Heart left ventricle (tissue), 16 donors: ENCODE results near the gene TTLL5. TPM values are rescaled to one million over a fixed set of nuclear protein-coding genes. Genes with fewer than 3 reads are reported as not detected.

ENCODE experiments used
- ATAC-seq, 4 donors: fragments of 200-7000 bp; cut with Tn5 transposase; one replicate each; pipeline ENCODE4 v1.9.1; 2020 to 2022; ENCODE audit warnings: moderate library complexity in 4 of 4, mild to moderate bottlenecking in 3 of 4, moderate number of reproducible peaks in 1 of 4
- DNase-seq, 5 donors: peaks; one replicate each; pipeline ENCODE4 v3.0.0-alpha.2; 2020
- H3K27ac ChIP-seq, 12 donors: fragments of 200-600 bp; sonication (generic) in 4 of 12; one replicate each; pipeline versions ENCODE4 v1.5.0 to v1.8.0; 2016 to 2022; ENCODE audit warnings: mild to moderate bottlenecking in 2 of 12
- H3K27me3 ChIP-seq, 9 donors: fragments of 200-600 bp; sonication (generic) in 2 of 9; one replicate each; pipeline versions ENCODE4 v1.5.1 to v1.8.0; 2016 to 2022; ENCODE audit warnings: mild to moderate bottlenecking in 3 of 9
- H3K36me3 ChIP-seq, 9 donors: fragments of 200-600 bp; sonication (generic) in 2 of 9; one replicate each; pipeline versions ENCODE4 v1.5.0 to v1.8.0; 2018 to 2022; ENCODE audit warnings: mild to moderate bottlenecking in 2 of 9
- H3K4me1 ChIP-seq, 12 donors: fragments of 200-600 bp; sonication (generic) in 4 of 12; one replicate each; pipeline versions ENCODE4 v1.5.0 to v1.8.0; 2016 to 2022; ENCODE audit warnings: mild to moderate bottlenecking in 3 of 12
- H3K4me3 ChIP-seq, 12 donors: fragments of 200-600 bp; sonication (generic) in 4 of 12; one replicate each; pipeline versions ENCODE4 v1.5.0 to v1.8.0; 2017 to 2022; ENCODE audit warnings: mild to moderate bottlenecking in 9 of 12, moderate library complexity in 4 of 12
- H3K9me3 ChIP-seq, 12 donors: fragments of 200-600 bp; sonication (generic) in 4 of 12; one replicate each; pipeline versions ENCODE4 v1.5.0 to v1.8.0; 2016 to 2022; ENCODE audit warnings: mild to moderate bottlenecking in 1 of 12
- CTCF ChIP-seq, 12 donors: fragments of 200-600 bp; sonication (generic) in 4 of 12; IDR thresholded peaks; one replicate each; pipeline versions ENCODE4 v1.5.0 to v1.8.0; 2018 to 2022; ENCODE audit warnings: antibody characterized with exemption in 12 of 12, mild to moderate bottlenecking in 5 of 12
- POLR2A ChIP-seq, 2 donors: fragments of 450-650 bp; IDR thresholded peaks; one replicate each; pipeline ENCODE4 v1.6.1; 2017; ENCODE audit warnings: antibody characterized with exemption in 2 of 2, mild to moderate bottlenecking in 2 of 2, moderate library complexity in 2 of 2
- WGBS, 4 donors: extraction: QIAGEN DNeasy Blood & Tissue Kit in 2 of 4; methylation state at CpG; one replicate each; pipeline versions ENCODE4 v1.1.5 to v1.1.7; 2013 to 2018; 5-methylcytosine and 5-hydroxymethylcytosine counted together
- intact Hi-C, 10 donors: fragments of 100-400 bp; cut with DNase I; formaldehyde crosslinking; loops; one replicate each; pipeline versions ENCODE4 v1.11.1 to v1.14.2; 2022
- polyA plus RNA-seq, 2 donors: library from polyadenylated mRNA; stranded (reverse); fragments of 200-250 nt; gene quantifications; one replicate each; pipeline ENCODE4 v1.2.3, GENCODE V29; 2013
- total RNA-seq, 9 donors: library from RNA; depleted of rRNA in 2 of 9; stranded (reverse); fragments of >200 nt in 2 of 9; fragmentation: NEBNext Ultra II Directional in 3 of 9; extraction: Animal tissue kit (Norgen Biotek cat#: 25700) in 3 of 9; gene quantifications; one replicate each; pipeline versions ENCODE4 v1.1.0 to v1.2.4, GENCODE V29; 2016 to 2023
- donor health status: ischemic (EF 13 %, LVEDD 7.1; RV severe dilation, severe dysfunction).
- donor health status: healthy with polysubstance abuse.
- donor health status: DM: no; HTN: yes; CAD: no.
- donor health status: DM: no; HTN: no; CAD: no.
- donor health status: ischemic (EF 25% LVEDD 6.9; RV normal size, moderate dysfunction).
- donor health status: ischemic (EF 25% LVEDD 5.7; RV mildly dilated, moderate dysfunction).
- donor health status: healthy.
- donor health status: DM: yes; HTN: yes; CAD: no.
- donor health status: ischemic (EF 35%, LVEDD 5.7; RV mildly dilated, moderate dysfunction).
- donor health status: nonischemic (EF 11% LVEDD 7.7; RV severe dilation, severe dysfunction).
- donor health status: DM: yes; HTN: yes; CAD: no.
- donor health status: PGD.
- donor health status: ischemic (EF 29% LVEDD 5.4; RV normal size, mild dysfunction).
- donor health status: nonischemic (EF 23%, LVEDD 6.1; RV moderate dilation, normal function).

TTLL5 gene
- total and polyA plus RNA-seq, 11 donors, result 6.2 to 24.6 (median 15.8) TPM

GRCh38 chr14:75995372-75996041, 334.5 kb downstream of the TTLL5 start:
- peaks cover 0 to 85% (median 41%) of the 10 kb centered on the region in 9 donors for H3K36me3 ChIP-seq
- no peaks in the 10 kb centered on the region for H3K9me3 ChIP-seq
- DNase-seq, result peak; percentile 69 to 84 (median 82)
- H3K4me1 ChIP-seq, result peaks cover 0 to 55% (median 26%) of the 10 kb centered on the region in 12 donors
- ATAC-seq, result peak; percentile 76 to 91 (median 86)
- H3K4me3 ChIP-seq, result peak overlapping the region in 5 of 12 donors; percentile 3 to 31 (median 17)
- WGBS, 4 donors, result 34 to 48% (median 41%) methylated on average over 17 of the region's 17 CpGs
- intact Hi-C loops, result no loop called here
- TF ChIP-seq POLR2A (IDR thresholded peaks at IDR 0.05) (no peak), CTCF (IDR thresholded peaks at IDR 0.05) (no peak)
- no peaks in the 10 kb centered on the region for H3K27me3 ChIP-seq
- peak overlapping the region; percentile 18 to 95 (median 74) for H3K27ac ChIP-seq

- no peak for TF ChIP-seq POLR2A (IDR thresholded peaks at IDR 0.05)
- TF ChIP-seq CTCF (IDR thresholded peaks at IDR 0.05), result no peak
- H3K36me3 ChIP-seq, result peaks cover 0 to 87% (median 47%) of the 10 kb centered on the region in 9 donors
- H3K9me3 ChIP-seq, result no peaks in the 10 kb centered on the region
- no peaks in the 10 kb centered on the region for H3K27me3 ChIP-seq
- H3K4me1 ChIP-seq, result peaks cover 0 to 53% (median 26%) of the 10 kb centered on the region in 12 donors
- ATAC-seq (no peak), DNase-seq (no peak)
- 87 to 97% (median 89%) methylated on average over 1 of the region's 1 CpG for WGBS, 4 donors
- intact Hi-C loops, result no loop called here
- peak overlapping the region in 8 of 12 donors; percentile 18 to 95 (median 83) for H3K27ac ChIP-seq
- no peak overlapping the region for H3K4me3 ChIP-seq
Observed at GRCh38 chr14:75996488-75996887, 335.4 kb downstream of the TTLL5 start.

- intact Hi-C loops, result no loop called here
- no peak for TF ChIP-seq POLR2A (IDR thresholded peaks at IDR 0.05)
- no peak for TF ChIP-seq CTCF (IDR thresholded peaks at IDR 0.05)
- DNase-seq, result no peak
- Histone ChIP-seq H3K9me3 (peaks cover 0 to 12% (median 5%) of the 10 kb centered on the region in 12 donors), H3K27ac (peak overlapping the region in 3 of 12 donors; percentile 11 to 28 (median 21)), H3K27me3 (no peaks in the 10 kb centered on the region), H3K4me1 (peaks cover 0 to 27% (median 14%) of the 10 kb centered on the region in 12 donors), H3K36me3 (peaks cover 0 to 86% (median 63%) of the 10 kb centered on the region in 9 donors), H3K4me3 (no peak overlapping the region)
- 73 to 87% (median 81%) methylated on average over 6 of the region's 6 CpGs for WGBS, 4 donors
- ATAC-seq, result no peak
Observed at GRCh38 chr14:75999511-76000190, 338.6 kb downstream of the TTLL5 start.

GRCh38 chr14:76002383-76002782, 341.3 kb downstream of the TTLL5 start:
- TF ChIP-seq POLR2A (IDR thresholded peaks at IDR 0.05) (no peak), CTCF (IDR thresholded peaks at IDR 0.05) (no peak)
- no peak overlapping the region for H3K4me3 ChIP-seq
- no peak for DNase-seq
- peaks cover 0 to 6% (median 0%) of the 10 kb centered on the region in 12 donors for H3K4me1 ChIP-seq
- H3K27me3 ChIP-seq, result no peaks in the 10 kb centered on the region
- intact Hi-C loops, result no loop called here
- H3K27ac ChIP-seq, result no peak overlapping the region
- H3K36me3 ChIP-seq, result peaks cover 0 to 94% (median 77%) of the 10 kb centered on the region in 9 donors
- 93 to 98% (median 96%) methylated on average over 1 of the region's 1 CpG for WGBS, 4 donors
- ATAC-seq, result no peak
- H3K9me3 ChIP-seq, result peaks cover 0 to 23% (median 9%) of the 10 kb centered on the region in 12 donors
